Measurements from ENCODE around the gene USF1.
A peak's percentile ranks its signal among the peaks of the same experiment; 100 is the strongest.
"Not testable (repeated sequence)": the region's sequence is repeated elsewhere in the genome, so short reads cannot be mapped to it uniquely, and the experiment has no call there.

The USF1 gene

DNA sequence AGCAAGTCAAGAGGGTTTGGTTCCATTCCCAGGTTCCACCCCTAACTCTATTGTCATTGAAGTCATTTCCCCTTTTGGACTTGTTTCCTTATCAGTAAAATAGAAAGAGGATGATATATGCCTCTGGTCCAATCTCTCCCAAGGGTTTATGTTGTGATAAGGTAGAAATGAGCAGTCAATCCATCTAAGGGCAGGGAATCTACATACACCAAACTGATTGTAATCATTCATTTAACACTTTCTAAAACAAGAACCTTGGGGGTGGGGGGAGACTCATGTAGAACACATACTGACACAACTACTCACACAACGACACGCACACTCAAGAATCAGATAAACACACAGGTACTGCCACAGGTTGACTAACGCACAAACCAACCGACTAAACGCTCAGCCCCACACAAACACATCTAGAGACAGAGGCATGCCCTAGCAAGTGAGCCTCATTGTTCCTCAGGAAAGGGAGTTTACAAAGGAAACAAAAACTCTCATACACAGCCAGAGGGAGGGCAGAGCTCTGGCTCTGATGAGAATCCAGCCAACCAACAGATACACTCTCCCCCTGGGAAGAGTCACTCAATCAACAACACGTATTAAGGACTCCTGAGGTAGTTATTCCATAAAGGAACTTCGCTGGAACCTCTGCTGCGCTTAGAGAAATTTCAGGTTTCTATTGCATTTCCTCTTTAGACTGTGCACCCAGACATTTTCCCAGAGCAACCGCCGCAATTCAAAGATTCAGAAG, 25.9 kb downstream of the USF1 start:
- Histone ChIP-seq H3K27me3 (ENCODE audit: control insufficient read depth in 2 of 2, insufficient read depth in 2 of 2, low read length in 2 of 2) (no peaks in the 10 kb centered on the region), H3K9me3 (ENCODE audit: control insufficient read depth in 2 of 2, low read length in 2 of 2) (no peaks in the 10 kb centered on the region), H3K9ac (ENCODE audit: low read depth in 1 of 2, low read length in 2 of 2) (peak overlapping the region; percentile 93 to 97), H3K4me3 (ENCODE audit: low read length in 2 of 2) (peak overlapping the region; percentile 81 to 97), H3K4me1 (ENCODE audit: control insufficient read depth in 2 of 2, insufficient read depth in 2 of 2, low read length in 2 of 2) (peaks cover 16 to 41% of the 10 kb centered on the region in 2 donors), H3K36me3 (ENCODE audit: control insufficient read depth in 2 of 2, insufficient read depth in 2 of 2, low read length in 2 of 2) (no peaks in the 10 kb centered on the region), H3K27ac (ENCODE audit: low read depth in 2 of 2, low read length in 2 of 2) (peak overlapping the region; percentile 94 to 95)

DNA sequence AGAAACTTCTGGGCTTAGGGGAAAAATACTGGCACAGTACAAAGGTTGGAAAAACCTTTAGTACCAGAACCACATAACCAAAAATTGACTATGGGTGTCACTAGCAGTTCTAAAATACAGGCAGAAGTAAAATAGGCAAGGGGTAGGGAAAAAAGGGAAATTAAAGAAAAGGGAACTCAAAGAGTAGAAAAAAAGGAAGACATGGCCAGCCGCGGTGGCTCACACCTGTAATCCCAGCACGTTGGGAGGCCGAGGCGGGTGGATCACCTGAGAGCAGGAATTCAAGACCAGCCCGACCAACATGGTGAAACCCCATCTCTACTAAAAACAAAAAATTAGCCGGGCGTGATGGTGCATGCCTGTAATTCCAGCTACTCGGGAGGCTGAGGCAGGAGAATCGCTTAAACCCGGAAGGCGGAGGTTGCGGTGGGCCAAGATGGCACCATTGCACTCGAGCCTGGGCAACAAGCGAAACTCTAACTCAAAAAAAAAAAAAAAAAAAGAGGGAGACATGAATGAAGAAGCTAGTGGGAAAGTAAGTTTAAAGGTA, 26.6 kb downstream of the USF1 start:
- H3K9me3 ChIP-seq (ENCODE audit: control insufficient read depth in 2 of 2, low read length in 2 of 2); H3K27me3 ChIP-seq (ENCODE audit: control insufficient read depth in 2 of 2, insufficient read depth in 2 of 2, low read length in 2 of 2); H3K36me3 ChIP-seq (ENCODE audit: control insufficient read depth in 2 of 2, insufficient read depth in 2 of 2, low read length in 2 of 2): not testable (repeated sequence)
- peak overlapping the region; percentile 47 to 93 for H3K9ac ChIP-seq (ENCODE audit: low read depth in 1 of 2, low read length in 2 of 2)
- H3K27ac ChIP-seq (ENCODE audit: low read depth in 2 of 2, low read length in 2 of 2), result peak overlapping the region; percentile 94 to 95
- peaks cover 21 to 45% of the 10 kb centered on the region in 2 donors for H3K4me1 ChIP-seq (ENCODE audit: control insufficient read depth in 2 of 2, insufficient read depth in 2 of 2, low read length in 2 of 2)
- peak overlapping the region; percentile 81 to 97 for H3K4me3 ChIP-seq (ENCODE audit: low read length in 2 of 2)

DNA sequence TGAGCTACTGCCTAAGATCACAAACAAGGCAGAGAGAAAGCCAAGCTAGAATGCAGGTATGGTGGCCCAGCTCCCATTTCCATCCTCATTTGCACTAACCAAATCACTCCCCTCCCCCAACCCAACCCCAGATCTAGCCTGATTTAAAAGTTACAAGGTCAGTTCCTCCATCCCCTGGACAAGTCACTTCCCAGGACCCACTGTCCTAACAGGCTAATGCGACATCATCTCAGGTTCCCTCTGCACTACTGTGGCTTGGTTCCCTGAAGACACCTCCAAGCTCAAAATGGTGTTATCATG, 27.2 kb downstream of the USF1 start:
- Histone ChIP-seq H3K9ac (ENCODE audit: low read depth in 1 of 2, low read length in 2 of 2) (peak overlapping the region in 1 of 2 donors; percentile 21), H3K4me3 (ENCODE audit: low read length in 2 of 2) (peak overlapping the region; percentile 9 to 57)

DNA sequence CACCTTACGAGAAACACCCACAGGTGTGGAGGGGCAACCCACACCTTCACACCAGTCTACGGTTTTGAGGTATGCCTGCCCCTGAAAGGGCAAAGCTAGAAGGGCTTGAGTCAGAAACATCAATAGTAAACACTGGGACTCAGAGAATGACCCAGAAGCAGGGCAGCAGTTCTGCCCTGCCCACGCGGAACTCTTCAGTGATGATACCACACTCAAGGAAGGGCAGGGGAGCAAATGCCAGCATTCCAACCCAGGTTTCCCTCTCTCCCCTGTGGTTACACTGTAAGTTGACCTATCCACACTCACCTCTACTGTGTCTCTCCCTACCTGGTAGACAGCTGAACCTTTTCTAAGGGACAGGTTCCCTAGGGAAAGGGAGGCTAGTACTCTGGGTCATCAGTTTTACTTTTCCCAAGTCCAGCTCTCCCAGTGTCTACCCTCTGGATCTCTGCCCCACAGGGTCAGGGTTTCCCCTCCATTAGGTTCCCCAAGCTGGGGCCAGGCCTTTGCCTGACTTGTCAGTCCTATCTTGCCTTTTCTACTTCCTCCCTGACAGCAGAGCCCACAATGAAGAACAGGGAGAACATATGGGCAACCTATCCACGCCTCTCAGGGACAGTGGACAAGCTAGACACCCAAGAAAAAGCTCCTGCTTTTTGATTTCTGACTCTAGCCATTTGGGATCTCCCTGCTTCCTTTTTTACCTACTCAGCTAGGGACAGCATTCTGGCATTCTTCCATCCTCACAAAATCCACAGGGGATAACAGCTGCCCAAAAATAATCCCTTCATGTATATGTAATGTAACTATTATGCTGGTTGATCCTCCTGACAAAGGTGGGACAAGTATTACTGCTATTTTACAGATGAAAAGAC, 27.8 kb downstream of the USF1 start:
- peak overlapping the region; percentile 9 to 57 for H3K4me3 ChIP-seq (ENCODE audit: low read length in 2 of 2)
- no peaks in the 10 kb centered on the region for H3K9me3 ChIP-seq (ENCODE audit: control insufficient read depth in 2 of 2, low read length in 2 of 2)
- peak overlapping the region in 1 of 2 donors; percentile 26 for H3K9ac ChIP-seq (ENCODE audit: low read depth in 1 of 2, low read length in 2 of 2)
- no peaks in the 10 kb centered on the region for H3K27me3 ChIP-seq (ENCODE audit: control insufficient read depth in 2 of 2, insufficient read depth in 2 of 2, low read length in 2 of 2)
- H3K36me3 ChIP-seq (ENCODE audit: control insufficient read depth in 2 of 2, insufficient read depth in 2 of 2, low read length in 2 of 2), result no peaks in the 10 kb centered on the region
- peak overlapping the region; percentile 3 to 10 for H3K27ac ChIP-seq (ENCODE audit: low read depth in 2 of 2, low read length in 2 of 2)
- H3K4me1 ChIP-seq (ENCODE audit: control insufficient read depth in 2 of 2, insufficient read depth in 2 of 2, low read length in 2 of 2), result peaks cover 33 to 55% of the 10 kb centered on the region in 2 donors

More for the DNA sequence above, 27.2 kb downstream of the USF1 start:
- H3K27ac ChIP-seq (ENCODE audit: low read depth in 2 of 2, low read length in 2 of 2), result peak overlapping the region; percentile 6 to 16
- H3K27me3 ChIP-seq (ENCODE audit: control insufficient read depth in 2 of 2, insufficient read depth in 2 of 2, low read length in 2 of 2), result no peaks in the 10 kb centered on the region
- no peaks in the 10 kb centered on the region for H3K9me3 ChIP-seq (ENCODE audit: control insufficient read depth in 2 of 2, low read length in 2 of 2)
- H3K36me3 ChIP-seq (ENCODE audit: control insufficient read depth in 2 of 2, insufficient read depth in 2 of 2, low read length in 2 of 2), result no peaks in the 10 kb centered on the region
- peaks cover 27 to 50% of the 10 kb centered on the region in 2 donors for H3K4me1 ChIP-seq (ENCODE audit: control insufficient read depth in 2 of 2, insufficient read depth in 2 of 2, low read length in 2 of 2)

DNA sequence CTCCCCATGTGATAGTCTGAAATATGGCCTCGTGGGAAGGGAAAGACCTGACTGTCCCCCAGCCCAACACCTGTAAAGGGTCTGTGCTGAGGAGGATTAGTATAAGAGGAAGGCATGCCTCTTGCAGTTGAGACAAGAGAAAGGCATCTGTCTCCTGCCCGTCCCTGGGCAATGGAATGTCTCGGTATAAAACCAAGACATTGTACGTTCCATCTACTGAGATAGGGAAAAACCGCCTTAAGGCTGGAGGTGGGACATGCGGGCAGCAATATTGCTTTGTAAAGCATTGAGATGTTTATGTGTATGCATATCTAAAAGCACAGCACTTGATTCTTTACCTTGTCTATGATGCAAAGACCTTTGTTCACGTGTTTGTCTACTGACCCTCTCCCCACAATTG, 28.6 kb downstream of the USF1 start:
- not testable (repeated sequence) for H3K9ac ChIP-seq (ENCODE audit: low read depth in 1 of 2, low read length in 2 of 2); H3K27me3 ChIP-seq (ENCODE audit: control insufficient read depth in 2 of 2, insufficient read depth in 2 of 2, low read length in 2 of 2); H3K36me3 ChIP-seq (ENCODE audit: control insufficient read depth in 2 of 2, insufficient read depth in 2 of 2, low read length in 2 of 2); H3K27ac ChIP-seq (ENCODE audit: low read depth in 2 of 2, low read length in 2 of 2); H3K4me3 ChIP-seq (ENCODE audit: low read length in 2 of 2); H3K9me3 ChIP-seq (ENCODE audit: control insufficient read depth in 2 of 2, low read length in 2 of 2)
- peaks cover 35 to 60% of the 10 kb centered on the region in 2 donors for H3K4me1 ChIP-seq (ENCODE audit: control insufficient read depth in 2 of 2, insufficient read depth in 2 of 2, low read length in 2 of 2)

DNA sequence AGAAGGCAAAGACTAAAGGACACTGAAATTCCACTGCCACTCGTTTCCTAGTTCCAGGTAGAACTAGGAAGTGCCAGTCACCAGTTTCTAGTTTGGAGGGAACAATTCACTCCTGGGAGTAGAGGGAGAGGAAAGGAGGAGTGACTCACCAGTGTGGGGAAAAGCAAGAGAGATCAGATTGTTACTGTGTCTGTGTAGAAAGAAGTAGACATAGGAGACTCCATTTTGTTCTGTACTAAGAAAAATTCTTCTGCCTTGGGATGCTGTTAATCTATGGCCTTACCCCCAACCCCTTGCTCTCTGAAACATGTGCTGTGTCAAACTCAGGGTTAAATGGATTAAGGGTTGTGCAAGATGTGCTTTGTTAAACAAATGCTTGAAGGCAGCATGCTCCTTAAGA, 29.1 kb downstream of the USF1 start:
- H3K27ac ChIP-seq (ENCODE audit: low read depth in 2 of 2, low read length in 2 of 2), result not testable (repeated sequence)

DNA sequence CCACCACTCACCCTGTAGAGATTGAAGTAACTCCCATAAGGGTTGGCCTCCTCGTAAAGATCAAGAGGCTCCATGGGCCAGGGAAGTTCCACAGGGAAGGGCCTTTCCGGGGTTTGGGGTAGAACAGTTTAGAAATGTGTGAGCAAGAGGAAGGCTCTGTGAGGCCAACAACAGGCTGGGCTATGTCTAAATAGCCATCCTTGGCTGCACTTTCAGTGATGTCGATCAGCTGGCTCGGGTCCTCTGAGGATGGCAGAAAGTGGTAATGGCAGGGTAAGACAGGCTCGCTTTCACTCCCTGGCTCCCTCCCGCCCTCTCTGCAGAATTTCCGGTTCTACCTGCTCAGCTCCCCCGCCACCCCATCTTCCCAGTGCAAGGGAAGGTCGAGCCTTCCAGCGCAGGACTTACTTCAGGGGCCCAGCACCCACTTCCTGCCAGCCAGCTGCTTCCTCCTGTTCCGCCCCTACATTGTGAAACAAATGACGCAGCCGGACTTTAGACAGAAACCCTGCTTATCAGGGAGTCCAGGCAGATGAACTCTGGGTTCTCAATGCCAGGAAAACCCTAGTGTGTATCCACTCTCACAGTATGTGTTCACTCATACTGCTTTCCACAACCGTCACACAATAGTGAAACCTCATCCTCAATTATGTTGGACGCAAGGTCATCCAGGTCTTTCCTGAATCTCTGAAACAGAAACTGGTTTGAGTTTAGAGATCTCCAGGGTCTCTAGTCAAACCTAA, 32.1 kb downstream of the USF1 start:
- Histone ChIP-seq H3K27me3 (ENCODE audit: control insufficient read depth in 2 of 2, insufficient read depth in 2 of 2, low read length in 2 of 2) (no peaks in the 10 kb centered on the region), H3K27ac (ENCODE audit: low read depth in 2 of 2, low read length in 2 of 2) (peak overlapping the region; percentile 95 to 96), H3K9me3 (ENCODE audit: control insufficient read depth in 2 of 2, low read length in 2 of 2) (no peaks in the 10 kb centered on the region), H3K36me3 (ENCODE audit: control insufficient read depth in 2 of 2, insufficient read depth in 2 of 2, low read length in 2 of 2) (peaks cover 0 to 4% of the 10 kb centered on the region in 2 donors), H3K9ac (ENCODE audit: low read depth in 1 of 2, low read length in 2 of 2) (peak overlapping the region; percentile 69 to 79), H3K4me3 (ENCODE audit: low read length in 2 of 2) (peak overlapping the region; percentile 49 to 73), H3K4me1 (ENCODE audit: control insufficient read depth in 2 of 2, insufficient read depth in 2 of 2, low read length in 2 of 2) (peaks cover 25 to 34% of the 10 kb centered on the region in 2 donors)

More for the DNA sequence above, 29.1 kb downstream of the USF1 start:
- peaks cover 33 to 55% of the 10 kb centered on the region in 2 donors for H3K4me1 ChIP-seq (ENCODE audit: control insufficient read depth in 2 of 2, insufficient read depth in 2 of 2, low read length in 2 of 2)
- H3K36me3 ChIP-seq (ENCODE audit: control insufficient read depth in 2 of 2, insufficient read depth in 2 of 2, low read length in 2 of 2); H3K27me3 ChIP-seq (ENCODE audit: control insufficient read depth in 2 of 2, insufficient read depth in 2 of 2, low read length in 2 of 2); H3K4me3 ChIP-seq (ENCODE audit: low read length in 2 of 2); H3K9me3 ChIP-seq (ENCODE audit: control insufficient read depth in 2 of 2, low read length in 2 of 2); H3K9ac ChIP-seq (ENCODE audit: low read depth in 1 of 2, low read length in 2 of 2): not testable (repeated sequence)

DNA sequence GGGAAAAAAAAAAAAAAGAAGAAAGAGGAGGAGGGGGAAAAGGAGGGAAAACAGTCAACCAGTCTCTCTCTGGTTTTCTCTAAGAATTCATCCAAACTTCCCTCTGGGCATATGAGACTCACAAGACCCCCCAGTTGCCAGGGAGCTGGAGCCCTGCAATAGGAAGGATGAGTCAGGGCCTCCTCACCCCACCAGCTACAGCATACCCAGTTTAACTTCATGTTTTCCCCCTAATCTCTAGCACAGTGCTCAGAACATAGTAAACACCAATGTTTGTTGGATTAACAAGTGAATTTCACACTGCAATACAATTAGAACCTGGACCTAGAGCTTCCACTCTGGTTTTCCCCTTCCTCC, 32.7 kb downstream of the USF1 start:
- Histone ChIP-seq H3K4me3 (ENCODE audit: low read length in 2 of 2) (peak overlapping the region; percentile 49 to 73), H3K27ac (ENCODE audit: low read depth in 2 of 2, low read length in 2 of 2) (peak overlapping the region; percentile 95 to 96), H3K27me3 (ENCODE audit: control insufficient read depth in 2 of 2, insufficient read depth in 2 of 2, low read length in 2 of 2) (no peaks in the 10 kb centered on the region), H3K4me1 (ENCODE audit: control insufficient read depth in 2 of 2, insufficient read depth in 2 of 2, low read length in 2 of 2) (peaks cover 25 to 28% of the 10 kb centered on the region in 2 donors), H3K9ac (ENCODE audit: low read depth in 1 of 2, low read length in 2 of 2) (peak overlapping the region; percentile 69 to 79), H3K9me3 (ENCODE audit: control insufficient read depth in 2 of 2, low read length in 2 of 2) (no peaks in the 10 kb centered on the region), H3K36me3 (ENCODE audit: control insufficient read depth in 2 of 2, insufficient read depth in 2 of 2, low read length in 2 of 2) (peaks cover 0 to 4% of the 10 kb centered on the region in 2 donors)

DNA sequence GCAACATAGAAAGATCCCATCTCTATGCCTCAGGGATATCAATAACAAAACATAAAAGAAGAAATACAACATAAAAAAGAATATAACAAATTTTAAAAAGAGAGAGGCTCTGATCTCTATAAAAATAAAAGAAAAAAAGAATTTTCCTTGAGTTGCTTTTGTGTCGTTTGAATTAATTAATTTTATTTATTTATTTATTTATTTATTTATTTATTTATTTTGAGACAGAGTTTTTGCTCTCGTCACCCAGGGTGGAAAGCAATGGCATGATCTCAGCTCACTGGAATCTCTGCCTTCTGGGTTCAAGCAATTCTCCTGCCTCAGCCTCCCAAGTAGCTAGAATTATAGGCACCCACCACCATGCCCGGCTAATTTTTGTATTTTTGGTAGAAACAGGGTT, 33.4 kb downstream of the USF1 start:
- Histone ChIP-seq H3K9me3 (ENCODE audit: control insufficient read depth in 2 of 2, low read length in 2 of 2) (no peaks in the 10 kb centered on the region), H3K4me3 (ENCODE audit: low read length in 2 of 2) (no peak overlapping the region), H3K36me3 (ENCODE audit: control insufficient read depth in 2 of 2, insufficient read depth in 2 of 2, low read length in 2 of 2) (peaks cover 3 to 9% of the 10 kb centered on the region in 2 donors), H3K27ac (ENCODE audit: low read depth in 2 of 2, low read length in 2 of 2) (peak overlapping the region; percentile 95 to 96), H3K9ac (ENCODE audit: low read depth in 1 of 2, low read length in 2 of 2) (no peak overlapping the region), H3K4me1 (ENCODE audit: control insufficient read depth in 2 of 2, insufficient read depth in 2 of 2, low read length in 2 of 2) (peaks cover 21 to 25% of the 10 kb centered on the region in 2 donors), H3K27me3 (ENCODE audit: control insufficient read depth in 2 of 2, insufficient read depth in 2 of 2, low read length in 2 of 2) (no peaks in the 10 kb centered on the region)

All from mucosa of rectum (tissue), 2 donors.